Thyroid gland (tissue), 4 donors: ENCODE measurements around the gene STKLD1. TPM values are rescaled to one million over a fixed set of nuclear protein-coding genes. Genes with fewer than 3 reads are reported as not detected.

Experiments
- DNase-seq, 2 donors: peaks; one replicate each; pipeline ENCODE4 v3.0.0-alpha.2; 2019
- H3K27ac ChIP-seq, 3 donors: fragments of 200-600 bp; sonication (generic); 1 replicate in 2 of 3; 2 replicates in 1 of 3; pipeline ENCODE4 v1.5.1; 2016 to 2019; ENCODE audit warnings: mild to moderate bottlenecking in 1 of 3, moderate library complexity in 1 of 3
- H3K27me3 ChIP-seq: fragments of 200-600 bp; sonication (generic); one replicate; pipeline ENCODE4 v1.5.1; 2019
- H3K36me3 ChIP-seq, 2 donors: fragments of 200-600 bp; sonication (generic); one replicate each; pipeline ENCODE4 v1.5.1; 2016 to 2019
- H3K4me1 ChIP-seq, 2 donors: fragments of 200-600 bp; sonication (generic); one replicate each; pipeline ENCODE4 v1.5.1; 2017 to 2019
- H3K4me3 ChIP-seq, 3 donors: fragments of 200-600 bp; sonication (generic); replicated peaks in 1 of 3; 1 replicate in 2 of 3; 2 replicates in 1 of 3; pipeline ENCODE4 v1.5.1; 2016; ENCODE audit warnings: mild to moderate bottlenecking in 1 of 3
- H3K9me3 ChIP-seq: fragments of 200-600 bp; sonication (generic); one replicate; pipeline ENCODE4 v1.5.1; 2017
- CTCF ChIP-seq, 6 experiments: fragments of 200-600 bp in 3 of 6; fragments of 450-650 bp in 3 of 6; sonication (generic) in 3 of 6; IDR thresholded peaks; one replicate each; pipeline ENCODE4 v1.5.1; 2016 to 2019; ENCODE audit warnings: antibody characterized with exemption in 6 of 6, mild to moderate bottlenecking in 2 of 6, inconsistent platforms in 1 of 6, moderate library complexity in 1 of 6
- POLR2A ChIP-seq, 2 donors: fragments of 450-650 bp; IDR thresholded peaks; one replicate each; pipeline ENCODE4 v1.6.1; 2017; ENCODE audit warnings: antibody characterized with exemption in 2 of 2, mild to moderate bottlenecking in 2 of 2, moderate library complexity in 1 of 2
- WGBS, 2 donors: methylation state at CpG; one replicate each; pipeline ENCODE4 v1.1.5; 2017; 5-methylcytosine and 5-hydroxymethylcytosine counted together
- intact Hi-C: fragments of 100-400 bp; cut with DNase I; formaldehyde crosslinking; loops from one replicate; pipeline ENCODE4 v1.15.1; 2023
- total RNA-seq, 4 donors: library from RNA; depleted of rRNA; stranded (reverse); fragments of >200 nt; gene quantifications; one replicate each; pipeline ENCODE4 v1.2.3, GENCODE V29; 2016

STKLD1 gene
- total RNA-seq, 4 donors from 2014 or later, result 1.6 to 2.2 TPM; not detected in 2

GRCh38 chr9:133331221-133331620, 44.9 kb upstream of the STKLD1 start:
- TF ChIP-seq CTCF (IDR thresholded peaks at IDR 0.05) (no peak), POLR2A (IDR thresholded peaks at IDR 0.05) (no peak)
- Histone ChIP-seq H3K27ac (no peak overlapping the region), H3K4me1 (peaks cover 18 to 33% of the 10 kb centered on the region in 2 donors), H3K4me3 (no peak overlapping the region), H3K36me3 (peaks cover 39 to 40% of the 10 kb centered on the region in 2 donors), H3K27me3 (no peaks in the 10 kb centered on the region), H3K9me3 (no peaks in the 10 kb centered on the region)
- DNase-seq, result no peak
- intact Hi-C loops, result loop anchor here (5.0 kb wide), 1 partner anchor 144 kb away; no protein-coding TSS in a partner anchor
- WGBS, 2 donors, result 90 to 94% methylated on average over 19 of the region's 19 CpGs

GRCh38 chr9:133331641-133332380, 44.4 kb upstream of the STKLD1 start:
- TF ChIP-seq CTCF (IDR thresholded peaks at IDR 0.05), result no peak
- TF ChIP-seq POLR2A (IDR thresholded peaks at IDR 0.05), result no peak
- 97 to 98% methylated on average over 57 of the region's 57 CpGs for WGBS, 2 donors
- no peak overlapping the region for H3K27ac ChIP-seq
- no peaks in the 10 kb centered on the region for H3K27me3 ChIP-seq
- DNase-seq, result no peak
- no peaks in the 10 kb centered on the region for H3K9me3 ChIP-seq
- H3K4me1 ChIP-seq, result peaks cover 16 to 38% of the 10 kb centered on the region in 2 donors
- intact Hi-C loops, result loop anchor here (5.0 kb wide), 1 partner anchor 145 kb away; no protein-coding TSS in a partner anchor
- peaks cover 39 to 40% of the 10 kb centered on the region in 2 donors for H3K36me3 ChIP-seq
- H3K4me3 ChIP-seq, result no peak overlapping the region

GRCh38 chr9:133332381-133332730, 43.8 kb upstream of the STKLD1 start:
- no peak for DNase-seq
- H3K9me3 ChIP-seq, result no peaks in the 10 kb centered on the region
- WGBS, 2 donors, result 85 to 91% methylated on average over 20 of the region's 20 CpGs
- no peaks in the 10 kb centered on the region for H3K27me3 ChIP-seq
- peaks cover 16 to 34% of the 10 kb centered on the region in 2 donors for H3K4me1 ChIP-seq
- H3K4me3 ChIP-seq, result no peak overlapping the region
- intact Hi-C loops, result loop anchor here (5.0 kb wide), 1 partner anchor 145 kb away; no protein-coding TSS in a partner anchor
- H3K27ac ChIP-seq, result no peak overlapping the region
- TF ChIP-seq CTCF (IDR thresholded peaks at IDR 0.05) (no peak), POLR2A (IDR thresholded peaks at IDR 0.05) (no peak)
- peaks cover 39 to 40% of the 10 kb centered on the region in 2 donors for H3K36me3 ChIP-seq

GRCh38 chr9:133333011-133333410, 43.2 kb upstream of the STKLD1 start:
- H3K9me3 ChIP-seq, result no peaks in the 10 kb centered on the region
- TF ChIP-seq CTCF (IDR thresholded peaks at IDR 0.05) (no peak), POLR2A (IDR thresholded peaks at IDR 0.05) (no peak)
- 94 to 98% methylated on average over 9 to 11 of the region's 11 CpGs for WGBS, 2 donors
- intact Hi-C loops, result loop anchor here (5.0 kb wide), 1 partner anchor 146 kb away; no protein-coding TSS in a partner anchor
- no peak for DNase-seq
- H3K4me3 ChIP-seq, result no peak overlapping the region
- H3K27me3 ChIP-seq, result no peaks in the 10 kb centered on the region
- H3K27ac ChIP-seq, result no peak overlapping the region
- H3K36me3 ChIP-seq, result peaks cover 39 to 40% of the 10 kb centered on the region in 2 donors
- peaks cover 16 to 27% of the 10 kb centered on the region in 2 donors for H3K4me1 ChIP-seq

- WGBS, 2 donors, result 80 to 97% methylated on average over 5 to 8 of the region's 10 CpGs
- Histone ChIP-seq H3K27ac (no peak overlapping the region), H3K4me3 (no peak overlapping the region), H3K4me1 (peaks cover 16 to 22% of the 10 kb centered on the region in 2 donors), H3K9me3 (no peaks in the 10 kb centered on the region), H3K36me3 (peaks cover 39 to 40% of the 10 kb centered on the region in 2 donors), H3K27me3 (no peaks in the 10 kb centered on the region)
- intact Hi-C loops, result loop anchor here (5.0 kb wide), 1 partner anchor 146 kb away; no protein-coding TSS in a partner anchor
- no peak for DNase-seq
- TF ChIP-seq POLR2A (IDR thresholded peaks at IDR 0.05), result no peak
- no peak for TF ChIP-seq CTCF (IDR thresholded peaks at IDR 0.05)
Measured at GRCh38 chr9:133333566-133333965, 42.6 kb upstream of the STKLD1 start.
